Measurements from ENCODE around the gene GLS.

- TF ChIP-seq CTCF (IDR thresholded peaks at IDR 0.05 in 2 of 3, conservative IDR thresholded peaks at IDR 0.05 in 1 of 3; ENCODE audit: borderline replicate concordance in 1 of 3, insufficient read depth in 1 of 3, low read depth in 2 of 3, low read length in 2 of 3) (no peak), POLR2A (IDR thresholded peaks at IDR 0.05; ENCODE audit: borderline replicate concordance, extremely low read depth, insufficient read depth, insufficient read length) (no peak), JUND (IDR thresholded peaks at IDR 0.05) (no peak), ZNF274 (IDR thresholded peaks at IDR 0.05; ENCODE audit: low read depth, low read length) (no peak), CEBPB (IDR thresholded peaks at IDR 0.05; ENCODE audit: low read depth) (no peak), EZH2 (IDR thresholded peaks at IDR 0.05) (no peak), POLR2AphosphoS5 (IDR thresholded peaks at IDR 0.05; ENCODE audit: low read depth, low read length) (no peak), SP1 (IDR thresholded peaks at IDR 0.05; ENCODE audit: low read depth) (no peak), FOSL1 (IDR thresholded peaks at IDR 0.05; ENCODE audit: low read depth) (no peak), MAX (IDR thresholded peaks at IDR 0.05) (no peak), EGR1 (IDR thresholded peaks at IDR 0.05; ENCODE audit: low read depth) (no peak), YY1 (IDR thresholded peaks at IDR 0.05; ENCODE audit: extremely low read depth, insufficient replicate concordance, low read depth, low read length) (no peak), ZFX (IDR thresholded peaks at IDR 0.05) (no peak)
- TF ChIP-seq, protein P1, sequence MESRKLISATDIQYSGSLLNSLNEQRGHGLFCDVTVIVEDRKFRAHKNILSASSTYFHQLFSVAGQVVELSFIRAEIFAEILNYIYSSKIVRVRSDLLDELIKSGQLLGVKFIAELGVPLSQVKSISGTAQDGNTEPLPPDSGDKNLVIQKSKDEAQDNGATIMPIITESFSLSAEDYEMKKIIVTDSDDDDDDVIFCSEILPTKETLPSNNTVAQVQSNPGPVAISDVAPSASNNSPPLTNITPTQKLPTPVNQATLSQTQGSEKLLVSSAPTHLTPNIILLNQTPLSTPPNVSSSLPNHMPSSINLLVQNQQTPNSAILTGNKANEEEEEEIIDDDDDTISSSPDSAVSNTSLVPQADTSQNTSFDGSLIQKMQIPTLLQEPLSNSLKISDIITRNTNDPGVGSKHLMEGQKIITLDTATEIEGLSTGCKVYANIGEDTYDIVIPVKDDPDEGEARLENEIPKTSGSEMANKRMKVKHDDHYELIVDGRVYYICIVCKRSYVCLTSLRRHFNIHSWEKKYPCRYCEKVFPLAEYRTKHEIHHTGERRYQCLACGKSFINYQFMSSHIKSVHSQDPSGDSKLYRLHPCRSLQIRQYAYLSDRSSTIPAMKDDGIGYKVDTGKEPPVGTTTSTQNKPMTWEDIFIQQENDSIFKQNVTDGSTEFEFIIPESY (IDR thresholded peaks at IDR 0.05; ENCODE audit: extremely low read depth, insufficient replicate concordance, low read length): no peak
Measured at GRCh38 chr2:191008286-191008685, 127.7 kb downstream of the GLS start.

Measured in HCT116 (cell line).